Panc1 (cell line): Measurements from ENCODE around the gene TACC2. TPM values are rescaled to one million over a fixed set of nuclear protein-coding genes. Genes with fewer than 3 reads are reported as not detected.

Experiments used
- ATAC-seq: fragments of 200-7000 bp; cut with Tn5 transposase; 2 replicates; pipeline ENCODE4 v1.9.1; 2020; ENCODE audit warnings: mild to moderate bottlenecking, moderate library complexity
- BruUV-seq: library from RNA; stranded (reverse); fragments of 400-500 nt; replicated peaks from 2 replicates; lab custom pipeline; 2021; lab: Mats Ljungman, UMichigan
- CTCF ChIA-PET: fragments of 300-600 bp; sonication (Branson Sonifier 250); formaldehyde crosslinking; loops from one replicate; lab custom pipeline; 2022; ENCODE audit warnings: antibody characterized with exemption; lab: Charles Lee
- POLR2A ChIA-PET: fragments of 300-600 bp; sonication (Branson Sonifier 250); formaldehyde crosslinking; loops from one replicate; lab custom pipeline; 2022; ENCODE audit warnings: antibody characterized with exemption; lab: Charles Lee
- DNase-seq: peaks from one replicate; pipeline ENCODE4 v3.0.0-alpha.2; 2010; ENCODE audit warnings: low read depth, low spot score
- H3K27ac ChIP-seq: 2 replicates; pipeline ENCODE4 v1.5.1; 2011; ENCODE audit warnings: mild to moderate bottlenecking, low read length, inconsistent platforms
- H3K27me3 ChIP-seq: fragments of 200-500 bp; sonication (Bioruptor generic); 2 replicates; pipeline ENCODE4 v1.6.0; 2014; ENCODE audit warnings: low read length, inconsistent platforms; ENCODE audit not compliant: control insufficient read depth, insufficient read depth
- H3K36me3 ChIP-seq: fragments of 200-500 bp; sonication (Bioruptor generic); 2 replicates; pipeline ENCODE4 v1.5.1; 2014; ENCODE audit warnings: inconsistent platforms, mild to moderate bottlenecking, low read length, moderate library complexity; ENCODE audit not compliant: control insufficient read depth, insufficient read depth
- H3K4me1 ChIP-seq: 2 replicates; pipeline ENCODE4 v1.5.1; 2011; ENCODE audit warnings: inconsistent platforms, mild to moderate bottlenecking, low read length, moderate library complexity; ENCODE audit not compliant: control insufficient read depth, insufficient read depth
- H3K4me3 ChIP-seq, 2 experiments: 2 replicates each; pipeline ENCODE4 v1.5.1; 2011 to 2012; ENCODE audit warnings: low read depth in 2 of 2, low read length in 2 of 2, mild to moderate bottlenecking in 2 of 2, inconsistent platforms in 1 of 2, moderate library complexity in 1 of 2
- H3K9me3 ChIP-seq: fragments of 200-500 bp; sonication (Bioruptor generic); 2 replicates; pipeline ENCODE4 v1.5.1; 2014; ENCODE audit warnings: low read depth, mild to moderate bottlenecking, inconsistent platforms, low read length, moderate library complexity; ENCODE audit not compliant: control insufficient read depth, insufficient read depth
- POLR2AphosphoS5 ChIP-seq: IDR thresholded peaks from 2 replicates; pipeline ENCODE4 v1.6.1; 2012; ENCODE audit warnings: mild to moderate bottlenecking, low read depth, low read length, moderate library complexity
- REST ChIP-seq, 2 experiments: IDR thresholded peaks; 2 replicates each; pipeline ENCODE4 v1.6.1; 2011 to 2012; ENCODE audit warnings: low read depth in 2 of 2, control low read depth in 1 of 2, low read length in 1 of 2, mild to moderate bottlenecking in 1 of 2, moderate library complexity in 1 of 2; ENCODE audit not compliant: insufficient read depth in 1 of 2
- SIN3A ChIP-seq: IDR thresholded peaks from 2 replicates; pipeline ENCODE4 v1.6.1; 2012; ENCODE audit warnings: low read depth, mild to moderate bottlenecking, low read length, moderate library complexity, borderline replicate concordance; ENCODE audit not compliant: insufficient read depth
- TCF7L2 ChIP-seq: IDR thresholded peaks from 2 replicates; pipeline ENCODE4 v1.6.1; 2011; ENCODE audit warnings: mild to moderate bottlenecking, low read depth, low read length, inconsistent platforms
- in situ Hi-C: cut with HindIII; loops from 2 replicates; pipeline ENCODE4 v1.10.0; 2016; ENCODE audit warnings: low sequenced_read_pairs, low pct_unique_long_range_greater_than_20kb
- intact Hi-C: fragments of 100-400 bp; cut with micrococcal nuclease; formaldehyde crosslinking; loops from one replicate; pipeline ENCODE4 v1.10.0; 2022; ENCODE audit not compliant: unreplicated experiment
- total RNA-seq: library from RNA; stranded (reverse); gene quantifications from one replicate; pipeline ENCODE4 v1.2.1, GENCODE V29; 2021; ENCODE audit not compliant: unreplicated experiment
- TF ChIP-seq, protein P1 (sequence below): fragments of 450-650 bp; IDR thresholded peaks from 2 replicates; pipeline ENCODE4 v1.5.1; 2017; ENCODE audit warnings: mild to moderate bottlenecking

TACC2 gene
- total RNA-seq, 1 experiment from 2014 or later: 133 TPM

DNA sequence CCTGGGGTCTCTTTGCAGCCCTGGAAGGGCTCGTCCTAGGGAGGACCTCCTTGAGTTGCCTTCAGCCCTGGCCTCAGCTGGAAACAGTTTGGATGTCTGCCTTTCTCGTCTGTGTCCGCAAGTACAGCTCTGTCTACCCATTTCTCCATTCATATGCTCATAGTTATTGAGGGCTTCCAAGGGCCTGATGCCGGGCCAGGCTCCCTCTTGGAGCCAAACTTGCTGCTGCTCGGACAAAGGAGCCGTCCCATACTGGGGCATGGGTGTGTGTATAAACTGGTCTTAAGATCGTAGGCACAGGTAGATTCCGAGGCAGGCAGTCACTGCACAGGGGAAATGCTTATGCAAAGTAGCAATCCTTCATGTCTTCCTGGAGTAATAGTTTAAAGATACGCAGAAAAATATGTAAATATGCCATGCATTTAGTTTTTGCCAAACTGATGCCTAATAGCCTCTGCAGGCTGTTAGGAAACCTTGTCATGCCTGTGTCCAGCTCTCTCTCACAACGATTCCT is 165.1 kb downstream of the TACC2 start:
- in situ Hi-C loops (no loop called here), intact Hi-C loops (no loop called here)
- ChIA-PET CTCF (no interaction called here), POLR2A (no interaction called here)
- no TSS peak for BruUV-seq
- Histone ChIP-seq H3K4me3 (no peak overlapping the region), H3K36me3 (no peaks in the 10 kb centered on the region), H3K27me3 (no peaks in the 10 kb centered on the region), H3K27ac (no peak overlapping the region), H3K4me1 (no peaks in the 10 kb centered on the region), H3K9me3 (no peaks in the 10 kb centered on the region)
- DNase-seq (no peak), ATAC-seq (no peak)
- no peak for TF ChIP-seq POLR2AphosphoS5
- TF ChIP-seq SIN3A: no peak
- TF ChIP-seq REST (IDR thresholded peaks at IDR 0.05; ENCODE audit: insufficient read depth in 1 of 2, low read depth in 2 of 2, low read length in 1 of 2): no peak
- no peak for TF ChIP-seq TCF7L2
- TF ChIP-seq, protein P1, sequence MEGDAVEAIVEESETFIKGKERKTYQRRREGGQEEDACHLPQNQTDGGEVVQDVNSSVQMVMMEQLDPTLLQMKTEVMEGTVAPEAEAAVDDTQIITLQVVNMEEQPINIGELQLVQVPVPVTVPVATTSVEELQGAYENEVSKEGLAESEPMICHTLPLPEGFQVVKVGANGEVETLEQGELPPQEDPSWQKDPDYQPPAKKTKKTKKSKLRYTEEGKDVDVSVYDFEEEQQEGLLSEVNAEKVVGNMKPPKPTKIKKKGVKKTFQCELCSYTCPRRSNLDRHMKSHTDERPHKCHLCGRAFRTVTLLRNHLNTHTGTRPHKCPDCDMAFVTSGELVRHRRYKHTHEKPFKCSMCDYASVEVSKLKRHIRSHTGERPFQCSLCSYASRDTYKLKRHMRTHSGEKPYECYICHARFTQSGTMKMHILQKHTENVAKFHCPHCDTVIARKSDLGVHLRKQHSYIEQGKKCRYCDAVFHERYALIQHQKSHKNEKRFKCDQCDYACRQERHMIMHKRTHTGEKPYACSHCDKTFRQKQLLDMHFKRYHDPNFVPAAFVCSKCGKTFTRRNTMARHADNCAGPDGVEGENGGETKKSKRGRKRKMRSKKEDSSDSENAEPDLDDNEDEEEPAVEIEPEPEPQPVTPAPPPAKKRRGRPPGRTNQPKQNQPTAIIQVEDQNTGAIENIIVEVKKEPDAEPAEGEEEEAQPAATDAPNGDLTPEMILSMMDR: no peak

DNA sequence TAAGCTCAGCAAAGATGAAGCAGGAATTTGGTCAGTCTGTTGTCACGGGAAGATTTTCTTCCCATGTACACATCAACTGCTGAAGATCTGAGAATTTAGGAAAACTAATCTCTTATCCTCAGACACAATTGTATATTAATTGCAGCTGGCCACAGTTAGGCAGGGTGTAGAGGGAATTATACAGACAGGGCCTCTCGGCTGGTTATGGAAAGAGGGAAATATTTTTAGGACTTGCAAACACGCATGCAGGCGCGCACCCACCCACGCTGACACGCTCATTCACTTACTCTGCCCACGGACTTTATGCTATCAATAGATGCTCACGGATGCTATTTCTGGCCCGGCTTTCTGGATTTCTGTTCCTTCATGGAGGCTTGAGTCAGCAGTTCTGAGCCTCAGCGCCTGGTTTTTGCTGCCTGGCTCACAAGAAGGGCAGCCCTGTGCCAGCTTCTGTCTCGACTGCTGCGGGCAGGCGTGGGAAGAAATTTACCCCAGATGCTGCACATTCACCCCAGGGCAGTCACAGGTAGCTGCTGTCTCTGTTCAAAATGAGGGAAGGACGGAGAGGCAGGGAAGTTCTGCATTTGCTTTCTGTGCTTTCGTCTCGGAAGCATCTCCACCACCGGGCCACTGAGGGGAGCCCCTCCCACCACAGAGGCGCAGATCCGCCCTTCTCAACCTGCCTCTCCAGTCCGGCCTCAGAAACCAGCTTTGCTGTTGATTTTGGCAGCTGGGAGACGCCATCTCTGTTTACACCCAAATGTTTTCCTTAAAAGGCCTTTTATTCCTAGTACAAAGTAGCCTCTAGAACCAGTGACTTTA is 165.8 kb downstream of the TACC2 start:
- TF ChIP-seq SIN3A (no peak), REST (IDR thresholded peaks at IDR 0.05; ENCODE audit: insufficient read depth in 1 of 2, low read depth in 2 of 2, low read length in 1 of 2) (no peak), POLR2AphosphoS5 (no peak), TCF7L2 (no peak)
- TF ChIP-seq, protein P1: no peak
- ChIA-PET POLR2A (no interaction called here), CTCF (no interaction called here)
- in situ Hi-C loops: no loop called here
- no peaks in the 10 kb centered on the region; the same call in 1 of the 2 replicates for H3K4me1 ChIP-seq
- no TSS peak for BruUV-seq
- H3K36me3 ChIP-seq: no peaks in the 10 kb centered on the region
- no peak overlapping the region for H3K27ac ChIP-seq
- no peaks in the 10 kb centered on the region for H3K9me3 ChIP-seq
- ATAC-seq (no peak), DNase-seq (no peak)
- H3K4me3 ChIP-seq: no peak overlapping the region
- no peaks in the 10 kb centered on the region for H3K27me3 ChIP-seq
- intact Hi-C loops: no loop called here
